ENCODE measurements around the gene ZMPSTE24. TPM values are rescaled to one million over a fixed set of nuclear protein-coding genes. Genes with fewer than 3 reads are reported as not detected.

The ZMPSTE24 gene
- total RNA-seq, 3 donors from 2014 or later (not counting 1 experiment from before 2014, with no cell fraction given), result 15.3 to 19.5 (median 19.3) TPM

DNA sequence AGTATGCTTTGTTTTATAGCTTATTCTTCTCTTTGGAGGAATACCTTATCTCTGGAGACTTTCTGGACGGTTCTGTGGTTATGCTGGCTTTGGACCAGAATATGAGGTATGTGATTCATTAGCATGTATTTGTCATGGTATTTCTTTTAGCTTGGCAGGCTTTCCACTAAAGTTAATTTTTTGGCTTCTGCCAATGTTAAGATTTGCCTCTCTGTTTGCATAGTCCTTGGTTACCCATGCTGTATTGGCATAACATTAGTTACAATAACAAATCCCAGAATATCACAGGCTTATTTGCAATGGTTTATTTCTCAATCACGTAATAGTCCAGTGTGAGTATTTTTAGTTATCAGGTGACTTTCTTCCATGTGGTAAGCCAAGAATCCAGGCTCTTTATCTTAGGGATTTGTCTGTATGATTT is 9.7 kb downstream of the ZMPSTE24 start:
- Histone ChIP-seq H3K4me1 (ENCODE audit: control insufficient read depth, insufficient read depth, low read length) (no peaks in the 10 kb centered on the region), H3K4me3 (ENCODE audit: low read length) (no peak overlapping the region), H3K27ac (ENCODE audit: low read length) (no peak overlapping the region), H3K9me3 (ENCODE audit: control insufficient read depth, insufficient read depth, low read length) (no peaks in the 10 kb centered on the region), H3K27me3 (ENCODE audit: control insufficient read depth, insufficient read depth, low read length) (no peaks in the 10 kb centered on the region), H3K36me3 (ENCODE audit: control insufficient read depth, insufficient read depth, low read length) (peaks cover 65% of the 10 kb centered on the region)
- H3K27me3 Mint-ChIP-seq (ENCODE audit: low read depth in 2 of 2), result no peaks in the 10 kb centered on the region
- ATAC-seq, result no peak
- peaks cover 12% of the 10 kb centered on the region for H3K36me3 Mint-ChIP-seq
- WGBS (ENCODE audit: insufficient coverage), result 100% methylated on average over 1 of the region's 2 CpGs
- H3K4me1 Mint-ChIP-seq, result peaks cover 7 to 11% of the 10 kb centered on the region in 2 donors
- no peak overlapping the region for H3K4me3 Mint-ChIP-seq
- intact Hi-C loops (cut with micrococcal nuclease), result no loop called here
- no peaks in the 10 kb centered on the region for H3K9me3 Mint-ChIP-seq
- DNase-seq, result no peak
- TF ChIP-seq, protein P1, sequence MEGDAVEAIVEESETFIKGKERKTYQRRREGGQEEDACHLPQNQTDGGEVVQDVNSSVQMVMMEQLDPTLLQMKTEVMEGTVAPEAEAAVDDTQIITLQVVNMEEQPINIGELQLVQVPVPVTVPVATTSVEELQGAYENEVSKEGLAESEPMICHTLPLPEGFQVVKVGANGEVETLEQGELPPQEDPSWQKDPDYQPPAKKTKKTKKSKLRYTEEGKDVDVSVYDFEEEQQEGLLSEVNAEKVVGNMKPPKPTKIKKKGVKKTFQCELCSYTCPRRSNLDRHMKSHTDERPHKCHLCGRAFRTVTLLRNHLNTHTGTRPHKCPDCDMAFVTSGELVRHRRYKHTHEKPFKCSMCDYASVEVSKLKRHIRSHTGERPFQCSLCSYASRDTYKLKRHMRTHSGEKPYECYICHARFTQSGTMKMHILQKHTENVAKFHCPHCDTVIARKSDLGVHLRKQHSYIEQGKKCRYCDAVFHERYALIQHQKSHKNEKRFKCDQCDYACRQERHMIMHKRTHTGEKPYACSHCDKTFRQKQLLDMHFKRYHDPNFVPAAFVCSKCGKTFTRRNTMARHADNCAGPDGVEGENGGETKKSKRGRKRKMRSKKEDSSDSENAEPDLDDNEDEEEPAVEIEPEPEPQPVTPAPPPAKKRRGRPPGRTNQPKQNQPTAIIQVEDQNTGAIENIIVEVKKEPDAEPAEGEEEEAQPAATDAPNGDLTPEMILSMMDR (IDR thresholded peaks at IDR 0.05), result no peak
- no peak overlapping the region for H3K27ac Mint-ChIP-seq

- intact Hi-C loops (cut with micrococcal nuclease), result no loop called here
- TF ChIP-seq, protein P1 (IDR thresholded peaks at IDR 0.05), result no peak
- H3K36me3 Mint-ChIP-seq, result peaks cover 10% of the 10 kb centered on the region
These were observed 10.2 kb downstream of the ZMPSTE24 start for GRCh38 chr1:40268211-40268610.

DNA sequence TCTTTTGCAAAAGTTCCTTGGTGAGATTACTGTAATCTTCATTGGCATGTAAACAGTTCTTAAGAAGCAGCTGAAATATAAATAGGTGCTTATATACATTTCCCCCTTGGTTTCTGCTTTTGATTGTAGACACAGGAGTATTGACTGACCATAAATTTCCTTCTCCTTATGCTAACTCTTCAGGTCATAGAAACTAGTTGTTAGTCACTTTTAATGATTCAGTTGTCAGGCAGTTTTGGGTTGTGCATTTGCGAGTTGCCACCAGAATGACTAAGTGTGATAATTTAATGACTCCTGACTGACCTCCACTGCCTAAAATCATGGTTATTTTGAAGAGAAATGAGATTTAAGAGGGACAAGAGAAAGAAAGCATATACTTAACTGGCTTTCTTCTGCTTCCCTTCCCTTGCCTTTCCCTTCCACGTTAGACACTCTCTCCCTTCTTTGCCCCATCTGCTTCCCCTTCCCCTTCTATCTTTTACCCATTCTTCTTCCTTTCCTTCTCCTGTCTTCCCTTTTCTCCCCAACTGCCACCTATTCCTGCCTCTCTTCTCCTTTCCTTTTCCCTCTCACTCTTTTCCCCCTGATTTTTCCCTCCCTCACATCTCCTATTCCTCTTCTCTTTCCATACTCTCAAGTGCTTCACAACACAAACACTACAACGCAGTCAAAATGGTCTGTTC is 12.3 kb downstream of the ZMPSTE24 start:
- no peak for ATAC-seq
- H3K4me1 Mint-ChIP-seq, result peaks cover 0 to 6% of the 10 kb centered on the region in 2 donors
- Histone ChIP-seq H3K4me1 (ENCODE audit: control insufficient read depth, insufficient read depth, low read length) (no peaks in the 10 kb centered on the region), H3K27me3 (ENCODE audit: control insufficient read depth, insufficient read depth, low read length) (no peaks in the 10 kb centered on the region), H3K4me3 (ENCODE audit: low read length) (no peak overlapping the region), H3K36me3 (ENCODE audit: control insufficient read depth, insufficient read depth, low read length) (peaks cover 63% of the 10 kb centered on the region), H3K27ac (ENCODE audit: low read length) (no peak overlapping the region), H3K9me3 (ENCODE audit: control insufficient read depth, insufficient read depth, low read length) (no peaks in the 10 kb centered on the region)
- no peak overlapping the region for H3K4me3 Mint-ChIP-seq
- TF ChIP-seq, protein P1 (IDR thresholded peaks at IDR 0.05), result no peak
- no peak for DNase-seq
- 59% methylated on average over 3 of the region's 3 CpGs for WGBS (ENCODE audit: insufficient coverage)
- intact Hi-C loops (cut with micrococcal nuclease), result no loop called here
- no peaks in the 10 kb centered on the region for H3K9me3 Mint-ChIP-seq
- no peaks in the 10 kb centered on the region for H3K27me3 Mint-ChIP-seq (ENCODE audit: low read depth in 2 of 2)
- peak overlapping the region in 1 of 2 donors; percentile 40 for H3K27ac Mint-ChIP-seq
- H3K36me3 Mint-ChIP-seq, result peaks cover 8% of the 10 kb centered on the region

More at GRCh38 chr1:40268211-40268610, 10.2 kb downstream of the ZMPSTE24 start:
- Mint-ChIP-seq H3K27me3 (ENCODE audit: low read depth in 2 of 2) (no peaks in the 10 kb centered on the region), H3K4me3 (no peak overlapping the region), H3K27ac (no peak overlapping the region), H3K9me3 (no peaks in the 10 kb centered on the region), H3K4me1 (peaks cover 3 to 7% of the 10 kb centered on the region in 2 donors)
- no peak overlapping the region for H3K4me3 ChIP-seq (ENCODE audit: low read length)
- H3K27me3 ChIP-seq (ENCODE audit: control insufficient read depth, insufficient read depth, low read length), result no peaks in the 10 kb centered on the region
- H3K36me3 ChIP-seq (ENCODE audit: control insufficient read depth, insufficient read depth, low read length), result peaks cover 63% of the 10 kb centered on the region
- ATAC-seq (no peak), DNase-seq (no peak)
- H3K27ac ChIP-seq (ENCODE audit: low read length), result no peak overlapping the region
- no peaks in the 10 kb centered on the region for H3K9me3 ChIP-seq (ENCODE audit: control insufficient read depth, insufficient read depth, low read length)
- no peaks in the 10 kb centered on the region for H3K4me1 ChIP-seq (ENCODE audit: control insufficient read depth, insufficient read depth, low read length)
